ENCODE results near the gene CIC. TPM values are rescaled to one million over a fixed set of nuclear protein-coding genes. Genes with fewer than 3 reads are reported as not detected.

The CIC gene
- polyA plus RNA-seq, 3 donors, result 0.62 to 42.2 (median 0.87) TPM

GRCh38 chr19:42247640-42248199, 21.3 kb upstream of the CIC start:
- Mint-ChIP-seq H3K4me3 (no peak overlapping the region), H3K4me1 (peaks cover 46% of the 10 kb centered on the region)
- H3K36me3 ChIP-seq (replicated peaks in 1 of 2; ENCODE audit: control insufficient read depth in 1 of 2, insufficient read depth in 2 of 2, low read length in 2 of 2), result peaks cover 4 to 17% of the 10 kb centered on the region in 2 donors

More at GRCh38 chr19:42247640-42248199, 21.3 kb upstream of the CIC start:
- DNase-seq, result no peak
- Histone ChIP-seq H3K27ac (ENCODE audit: low read depth in 1 of 2, low read length in 2 of 2) (no peak overlapping the region), H3K9ac (ENCODE audit: insufficient read depth, low read length, poor library complexity, severe bottlenecking) (no peak overlapping the region), H2AFZ (ENCODE audit: insufficient read depth, low read depth, low read length, poor library complexity, severe bottlenecking) (no peak overlapping the region), H4K20me1 (ENCODE audit: insufficient read depth, low read length) (peaks cover 56% of the 10 kb centered on the region), H3K4me3 (replicated peaks in 1 of 3; ENCODE audit: low read depth in 2 of 3, low read length in 3 of 3) (no peak overlapping the region), H3K4me2 (replicated peaks; ENCODE audit: extremely low read depth, low read length, poor library complexity, severe bottlenecking) (no peak overlapping the region), H3K27me3 (ENCODE audit: control insufficient read depth in 2 of 2, insufficient read depth in 2 of 2, low read length in 2 of 2) (no peaks in the 10 kb centered on the region), H3K9me3 (replicated peaks in 1 of 2; ENCODE audit: control insufficient read depth in 1 of 2, insufficient read depth in 1 of 2, low read length in 2 of 2) (no peaks in the 10 kb centered on the region), H3K4me1 (ENCODE audit: control insufficient read depth in 1 of 2, insufficient read depth in 2 of 2, low read length in 2 of 2) (peaks cover 36 to 45% of the 10 kb centered on the region in 2 donors), H3K79me2 (ENCODE audit: insufficient read depth, low read length) (peaks cover 28% of the 10 kb centered on the region)
- Mint-ChIP-seq H3K36me3 (peaks cover 9 to 22% of the 10 kb centered on the region in 2 donors), H3K9me3 (no peaks in the 10 kb centered on the region), H3K27me3 (ENCODE audit: low read depth in 3 of 3) (peaks cover 0 to 4% (median 3%) of the 10 kb centered on the region in 3 donors), H3K27ac (no peak overlapping the region)
- intact Hi-C loops (cut with micrococcal nuclease), result loop anchor here in 1 of 2 donors (10.0 kb wide), 1 partner anchor 113 kb away; the partner anchor contains the start of gene POU2F2
- no peak for TF ChIP-seq CTCF (IDR thresholded peaks at IDR 0.05)
- no CpG with 5 or more reads among the region's 6 CpGs for WGBS (ENCODE audit: insufficient coverage)

All from CD14-positive monocyte (primary cell).